ENCODE measurements around the gene UBXN4. TPM values are rescaled to one million over a fixed set of nuclear protein-coding genes. Genes with fewer than 3 reads are reported as not detected.
"Not testable (repeated sequence)": the region's sequence is repeated elsewhere in the genome, so short reads cannot be mapped to it uniquely, and the experiment has no call there.

UBXN4 gene
- total and polyA plus RNA-seq, 2 of the 4 experiments (the other 2 are of a cell fraction), result 48.1 to 49.1 TPM

GRCh38 chr2:135807874-135808273 lies 66.2 kb downstream of the UBXN4 start:
- H4K91ac ChIP-seq (ENCODE audit: insufficient read depth, low read depth, low read length); H2BK15ac ChIP-seq (ENCODE audit: low read depth, low read length); H4K8ac ChIP-seq (ENCODE audit: low read depth in 2 of 2, low read length in 2 of 2); in situ Hi-C loops (cut with MboI; ENCODE audit: low sequenced_read_pairs); H3K23ac ChIP-seq (ENCODE audit: low read depth, low read length); H3K18ac ChIP-seq (ENCODE audit: low read depth, low read length); dilution Hi-C loops (cut with HindIII; ENCODE audit: low sequenced_read_pairs, unreplicated experiment); H2AK9ac ChIP-seq (replicated peaks; ENCODE audit: low read depth, low read length, poor library complexity); H4K20me1 ChIP-seq (ENCODE audit: insufficient read depth, low read length); DNase-seq; H3K9me3 ChIP-seq (ENCODE audit: control insufficient read depth, insufficient read depth, low read length); H3K4me3 ChIP-seq (ENCODE audit: insufficient read depth, low read depth, low read length); H3K4me1 ChIP-seq (ENCODE audit: control insufficient read depth, insufficient read depth, low read length); POLR2A ChIA-PET (ENCODE audit: unreplicated experiment); H3K4ac ChIP-seq (ENCODE audit: low read depth, low read length); H2AFZ ChIP-seq (replicated peaks; ENCODE audit: low read length, poor library complexity); H2BK120ac ChIP-seq (ENCODE audit: low read depth, low read length); ATAC-seq (ENCODE audit: low read depth); H3K14ac ChIP-seq (replicated peaks; ENCODE audit: low read depth, low read length); H2AK5ac ChIP-seq (ENCODE audit: low read depth, low read length); H2BK20ac ChIP-seq (ENCODE audit: low read depth, low read length); H2BK5ac ChIP-seq (ENCODE audit: low read depth, low read length, poor library complexity, severe bottlenecking); H3K9me1 ChIP-seq (ENCODE audit: insufficient read depth, low read length); BruUV-seq (replicated peaks); H3K9ac ChIP-seq (ENCODE audit: low read depth, low read length); H3K4me2 ChIP-seq (ENCODE audit: low read depth, low read length); H3K79me1 ChIP-seq (ENCODE audit: low read depth in 1 of 2, low read length in 2 of 2); H3K36me3 ChIP-seq (ENCODE audit: control insufficient read depth, insufficient read depth, low read length); intact Hi-C loops (cut with micrococcal nuclease); H3K56ac ChIP-seq (ENCODE audit: extremely low read depth, insufficient read depth, low read length); H3K27ac ChIP-seq (ENCODE audit: insufficient read depth, low read length); H3K27me3 ChIP-seq (ENCODE audit: control insufficient read depth, insufficient read depth, low read length); H4K5ac ChIP-seq (ENCODE audit: low read depth, low read length): not testable (repeated sequence)
- CTCF ChIA-PET, result interaction anchor here (1.0 to 1.3 kb wide), 2 partner anchors 11 to 15 kb away, joined by 3 to 4 read pairs; no protein-coding TSS in a partner anchor
- WGBS, 2 experiments (ENCODE audit: extremely low coverage in 2 of 2, insufficient read length in 1 of 2), result no CpG with 5 or more reads among the region's 3 CpGs

Measured in IMR-90 (cell line).